Osteoblast (primary cell): Measurements from ENCODE around the gene TGFB1. TPM values are rescaled to one million over a fixed set of nuclear protein-coding genes. Genes with fewer than 3 reads are reported as not detected.

Experiments
- DNase-seq: peaks from one replicate; pipeline ENCODE4 v3.0.0; 2011; ENCODE audit warnings: low spot score, mixed read lengths; ENCODE audit not compliant: insufficient read length; ENCODE audit errors: missing footprints
- H2AFZ ChIP-seq: 2 replicates; pipeline ENCODE4 v1.6.0; 2011; ENCODE audit warnings: mild to moderate bottlenecking, low read length
- H3K27ac ChIP-seq: 2 replicates; pipeline ENCODE4 v1.5.1; 2011; ENCODE audit warnings: mild to moderate bottlenecking, low read depth, low read length, moderate library complexity
- H3K27me3 ChIP-seq: 2 replicates; pipeline ENCODE4 v1.6.0; 2012; ENCODE audit warnings: mild to moderate bottlenecking, control low read depth, inconsistent platforms, low read length, moderate library complexity; ENCODE audit not compliant: insufficient read depth
- H3K36me3 ChIP-seq: 2 replicates; pipeline ENCODE4 v1.5.1; 2011; ENCODE audit warnings: mild to moderate bottlenecking, low read length, control low read depth, moderate library complexity; ENCODE audit not compliant: insufficient read depth
- H3K4me1 ChIP-seq: 2 replicates; pipeline ENCODE4 v1.5.1; 2011; ENCODE audit warnings: mild to moderate bottlenecking, low read length, control low read depth, moderate library complexity; ENCODE audit not compliant: insufficient read depth
- H3K4me2 ChIP-seq: 2 replicates; pipeline ENCODE4 v1.6.0; 2011; ENCODE audit warnings: mild to moderate bottlenecking, low read length; ENCODE audit not compliant: insufficient read depth
- H3K4me3 ChIP-seq: fragments of 200-600 bp; sonication (generic); 3 replicates; pipeline ENCODE4 v1.5.1; 2012; ENCODE audit warnings: mild to moderate bottlenecking, low read length, inconsistent platforms; ENCODE audit not compliant: insufficient read depth
- H3K79me2 ChIP-seq: 2 replicates; pipeline ENCODE4 v1.6.0; 2012; ENCODE audit warnings: mild to moderate bottlenecking, low read length, control low read depth, inconsistent platforms; ENCODE audit not compliant: insufficient read depth
- H3K9me3 ChIP-seq: 2 replicates; pipeline ENCODE4 v1.5.1; 2011; ENCODE audit warnings: low read depth, low read length, control low read depth
- H4K20me1 ChIP-seq: 2 replicates; pipeline ENCODE4 v1.6.0; 2012; ENCODE audit warnings: mild to moderate bottlenecking, low read length, control low read depth; ENCODE audit not compliant: insufficient read depth
- total RNA-seq: library from RNA; depleted of rRNA; stranded (reverse); fragments of >200 nt; gene quantifications from 2 replicates; pipeline ENCODE4 v1.2.3, GENCODE V29; 2012
- TF ChIP-seq, protein P1 (sequence below): IDR thresholded peaks from 2 replicates; pipeline ENCODE4 v1.5.1; 2011; ENCODE audit warnings: mild to moderate bottlenecking, low read depth, low read length, moderate library complexity; ENCODE audit errors: extremely low read depth

The TGFB1 gene
- total RNA-seq, 1 donor = 17.4 TPM

DNA sequence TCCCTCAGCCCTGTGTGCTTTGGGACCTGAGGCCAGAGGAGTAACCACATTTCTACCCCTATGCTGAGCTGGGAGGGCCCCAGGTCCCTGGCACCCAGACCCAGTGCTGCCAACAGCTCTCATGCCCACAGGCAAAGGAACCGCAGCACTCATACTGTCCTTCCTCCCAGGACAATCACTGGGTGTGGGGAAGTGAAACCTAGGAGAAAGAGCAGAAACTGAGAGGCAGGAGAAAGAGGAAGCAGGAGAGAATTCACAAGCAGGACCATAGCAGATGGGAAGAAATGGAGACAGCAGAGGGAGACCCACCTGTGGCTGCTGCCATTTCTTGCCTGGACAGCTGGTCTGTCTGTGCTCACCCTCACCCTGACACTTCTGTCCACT lies 24.9 kb downstream of the TGFB1 start:
- peak overlapping the region; percentile 100 for H3K27ac ChIP-seq
- TF ChIP-seq, protein P1, sequence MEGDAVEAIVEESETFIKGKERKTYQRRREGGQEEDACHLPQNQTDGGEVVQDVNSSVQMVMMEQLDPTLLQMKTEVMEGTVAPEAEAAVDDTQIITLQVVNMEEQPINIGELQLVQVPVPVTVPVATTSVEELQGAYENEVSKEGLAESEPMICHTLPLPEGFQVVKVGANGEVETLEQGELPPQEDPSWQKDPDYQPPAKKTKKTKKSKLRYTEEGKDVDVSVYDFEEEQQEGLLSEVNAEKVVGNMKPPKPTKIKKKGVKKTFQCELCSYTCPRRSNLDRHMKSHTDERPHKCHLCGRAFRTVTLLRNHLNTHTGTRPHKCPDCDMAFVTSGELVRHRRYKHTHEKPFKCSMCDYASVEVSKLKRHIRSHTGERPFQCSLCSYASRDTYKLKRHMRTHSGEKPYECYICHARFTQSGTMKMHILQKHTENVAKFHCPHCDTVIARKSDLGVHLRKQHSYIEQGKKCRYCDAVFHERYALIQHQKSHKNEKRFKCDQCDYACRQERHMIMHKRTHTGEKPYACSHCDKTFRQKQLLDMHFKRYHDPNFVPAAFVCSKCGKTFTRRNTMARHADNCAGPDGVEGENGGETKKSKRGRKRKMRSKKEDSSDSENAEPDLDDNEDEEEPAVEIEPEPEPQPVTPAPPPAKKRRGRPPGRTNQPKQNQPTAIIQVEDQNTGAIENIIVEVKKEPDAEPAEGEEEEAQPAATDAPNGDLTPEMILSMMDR = no peak
- H3K9me3 ChIP-seq = no peaks in the 10 kb centered on the region
- H3K79me2 ChIP-seq = peaks cover 12% of the 10 kb centered on the region
- no peaks in the 10 kb centered on the region for H3K27me3 ChIP-seq
- no peak for DNase-seq
- peak overlapping the region; percentile 76 for H3K4me2 ChIP-seq
- no peaks in the 10 kb centered on the region for H4K20me1 ChIP-seq
- no peak overlapping the region for H3K4me3 ChIP-seq
- H3K4me1 ChIP-seq = peaks cover 53% of the 10 kb centered on the region
- peaks cover 26% of the 10 kb centered on the region for H3K36me3 ChIP-seq
- no peak overlapping the region for H2AFZ ChIP-seq

DNA sequence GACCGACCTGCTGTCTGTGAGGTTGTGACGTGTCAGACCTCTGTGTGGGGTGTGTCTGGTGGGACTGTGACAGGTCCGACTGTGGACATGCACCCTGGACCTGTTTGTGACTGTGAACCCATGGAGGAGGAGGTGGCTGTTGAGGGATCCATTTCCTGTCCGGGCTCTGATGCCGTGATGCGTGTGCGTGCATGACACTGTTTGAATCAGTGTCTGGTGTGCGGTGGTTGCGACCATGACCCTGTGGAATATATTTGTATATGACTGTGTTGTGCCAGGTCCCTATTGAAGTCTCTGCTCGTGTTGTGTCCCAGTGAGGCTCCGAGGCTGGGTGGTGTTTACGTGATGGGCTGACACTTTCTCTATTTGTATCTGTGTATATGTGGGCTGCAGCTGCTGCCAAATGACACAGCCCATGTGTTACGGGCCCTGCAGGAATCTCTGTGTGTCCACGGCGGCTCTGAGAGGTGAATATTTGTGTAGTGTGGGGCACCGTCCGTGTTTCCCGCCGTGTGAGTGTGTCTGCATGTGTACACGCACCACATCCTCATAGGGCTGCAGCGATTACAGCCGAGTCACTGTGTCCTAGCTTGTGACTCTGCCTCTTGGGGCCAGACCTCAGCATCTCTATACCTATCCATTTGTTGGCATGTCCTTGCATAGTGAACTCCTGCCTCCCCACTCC lies 25.4 kb downstream of the TGFB1 start:
- TF ChIP-seq, protein P1 = no peak
- Histone ChIP-seq H3K9me3 (no peaks in the 10 kb centered on the region), H3K4me2 (peak overlapping the region; percentile 76), H3K4me1 (peaks cover 58% of the 10 kb centered on the region), H2AFZ (no peak overlapping the region), H3K27ac (peak overlapping the region; percentile 100), H3K27me3 (no peaks in the 10 kb centered on the region), H4K20me1 (no peaks in the 10 kb centered on the region), H3K79me2 (peaks cover 9% of the 10 kb centered on the region), H3K4me3 (peak overlapping the region; percentile 46), H3K36me3 (peaks cover 24% of the 10 kb centered on the region)
- peak; percentile 91 for DNase-seq

DNA sequence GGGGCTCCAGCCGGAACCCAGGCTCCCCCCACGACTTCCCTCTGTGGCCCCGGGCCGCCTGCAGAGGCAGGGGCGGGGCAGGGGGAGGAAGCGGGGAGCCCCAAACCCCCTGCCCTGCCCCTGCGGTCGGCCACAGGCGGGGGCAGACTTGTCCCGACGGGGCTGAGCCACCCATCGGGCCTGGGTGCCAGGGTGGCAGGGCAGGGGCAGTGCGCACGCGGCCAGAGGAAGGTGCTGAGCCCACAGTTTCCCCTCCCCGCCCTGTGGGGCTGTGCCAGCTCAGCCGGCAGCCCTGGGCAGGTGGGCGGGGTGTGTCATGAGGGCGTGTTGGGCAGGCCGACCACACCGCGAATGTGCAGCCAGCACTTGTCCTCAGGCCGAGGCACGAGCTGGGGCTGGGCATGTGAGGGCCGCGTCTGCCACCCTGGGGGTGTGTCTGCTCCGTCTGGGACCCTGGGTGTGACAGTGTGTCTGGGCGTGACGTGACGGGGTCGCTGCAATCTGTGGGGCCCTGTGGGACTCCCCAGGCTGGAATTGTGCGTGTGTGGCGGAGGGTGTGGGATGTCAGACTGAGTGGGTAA lies 26.1 kb downstream of the TGFB1 start:
- Histone ChIP-seq H3K79me2 (peaks cover 7% of the 10 kb centered on the region), H3K4me2 (peak overlapping the region; percentile 76)
- peak; percentile 98 for DNase-seq

DNA sequence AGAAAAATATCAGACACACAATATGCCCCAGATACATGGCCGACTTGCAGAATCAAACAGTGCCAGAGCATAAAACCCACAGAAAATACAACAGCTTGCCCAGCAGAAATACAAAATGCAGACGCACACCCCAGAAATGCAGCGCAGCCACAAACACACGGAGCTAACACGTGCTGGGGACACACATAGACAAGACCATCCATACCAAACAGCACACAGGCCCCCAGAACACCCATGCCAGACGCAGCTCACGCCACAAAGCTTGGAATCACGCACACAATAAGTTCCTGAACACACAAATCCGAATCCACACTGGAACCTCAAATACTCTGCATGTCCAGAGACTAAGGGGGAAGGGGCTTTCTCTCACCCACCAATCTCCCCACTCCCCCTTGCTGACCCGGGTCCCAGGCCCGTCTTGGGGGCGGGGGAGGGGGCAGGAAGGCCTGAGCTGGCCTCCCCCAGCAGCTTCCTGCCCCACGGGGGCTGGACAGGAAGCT lies 26.6 kb downstream of the TGFB1 start:
- H3K4me3 ChIP-seq = peak overlapping the region; percentile 46
- peak; percentile 95 for DNase-seq
- peaks cover 18% of the 10 kb centered on the region for H3K36me3 ChIP-seq
- peaks cover 7% of the 10 kb centered on the region for H3K79me2 ChIP-seq
- H4K20me1 ChIP-seq = no peaks in the 10 kb centered on the region
- H2AFZ ChIP-seq = peak overlapping the region; percentile 42
- H3K27ac ChIP-seq = peak overlapping the region; percentile 100
- peak overlapping the region; percentile 76 for H3K4me2 ChIP-seq
- H3K4me1 ChIP-seq = peaks cover 70% of the 10 kb centered on the region
- no peaks in the 10 kb centered on the region for H3K9me3 ChIP-seq
- TF ChIP-seq, protein P1 = no peak
- no peaks in the 10 kb centered on the region for H3K27me3 ChIP-seq

More for the DNA sequence above, 26.1 kb downstream of the TGFB1 start:
- Histone ChIP-seq H3K9me3 (no peaks in the 10 kb centered on the region), H3K4me1 (peaks cover 65% of the 10 kb centered on the region), H3K27me3 (no peaks in the 10 kb centered on the region), H3K36me3 (peaks cover 22% of the 10 kb centered on the region), H4K20me1 (no peaks in the 10 kb centered on the region), H3K4me3 (peak overlapping the region; percentile 46), H2AFZ (no peak overlapping the region), H3K27ac (peak overlapping the region; percentile 100)
- TF ChIP-seq, protein P1 = no peak
